ENCODE results near the gene WEE2. TPM values are rescaled to one million over a fixed set of nuclear protein-coding genes. Genes with fewer than 3 reads are reported as not detected.

The WEE2 gene
- total RNA-seq, 1 donor from 2014 or later = not detected

DNA sequence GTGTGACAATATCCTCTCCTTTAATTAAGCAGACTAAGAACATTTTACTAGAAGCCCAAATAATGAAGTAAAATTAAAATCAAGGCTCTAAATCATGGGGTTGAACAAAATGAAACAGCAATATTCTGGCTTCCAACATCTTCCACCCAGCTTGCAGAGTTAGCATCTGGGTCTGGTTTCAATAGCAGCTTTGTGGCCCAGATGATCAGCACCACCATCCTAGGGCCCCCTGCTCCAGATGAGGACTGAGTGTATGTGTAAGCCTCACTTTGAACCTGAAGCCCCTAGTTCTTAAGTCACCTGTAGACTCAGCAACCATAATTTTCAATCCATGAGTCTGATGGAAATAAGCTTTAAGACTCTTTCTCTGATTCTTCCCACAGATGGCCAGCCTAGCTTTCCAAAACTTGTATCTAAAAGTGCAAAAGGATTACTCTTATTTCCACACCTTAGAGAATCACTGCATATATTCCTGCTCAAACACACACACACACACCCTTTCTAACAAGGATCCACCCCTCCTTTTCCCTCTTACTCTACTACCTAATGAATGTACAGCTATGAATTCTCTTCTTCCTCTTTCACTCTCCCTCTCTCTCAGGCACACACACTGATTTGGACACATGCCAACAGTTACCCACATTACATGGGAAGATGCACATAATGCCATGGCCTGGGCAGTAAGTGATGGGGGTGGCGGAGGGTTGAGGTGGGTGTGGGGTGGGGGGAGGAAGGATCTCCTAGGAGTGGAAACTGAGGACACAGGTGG, 9.7 kb upstream of the WEE2 start:
- Mint-ChIP-seq H3K4me1 (ENCODE audit: unreplicated experiment) (peaks cover 34% of the 10 kb centered on the region), H3K36me3 (no peaks in the 10 kb centered on the region), H3K4me3 (peak overlapping the region; percentile 15), H3K27ac (peak overlapping the region; percentile 17), H3K27me3 (peaks cover 11% of the 10 kb centered on the region), H3K9me3 (no peaks in the 10 kb centered on the region)
- TF ChIP-seq, protein P1, sequence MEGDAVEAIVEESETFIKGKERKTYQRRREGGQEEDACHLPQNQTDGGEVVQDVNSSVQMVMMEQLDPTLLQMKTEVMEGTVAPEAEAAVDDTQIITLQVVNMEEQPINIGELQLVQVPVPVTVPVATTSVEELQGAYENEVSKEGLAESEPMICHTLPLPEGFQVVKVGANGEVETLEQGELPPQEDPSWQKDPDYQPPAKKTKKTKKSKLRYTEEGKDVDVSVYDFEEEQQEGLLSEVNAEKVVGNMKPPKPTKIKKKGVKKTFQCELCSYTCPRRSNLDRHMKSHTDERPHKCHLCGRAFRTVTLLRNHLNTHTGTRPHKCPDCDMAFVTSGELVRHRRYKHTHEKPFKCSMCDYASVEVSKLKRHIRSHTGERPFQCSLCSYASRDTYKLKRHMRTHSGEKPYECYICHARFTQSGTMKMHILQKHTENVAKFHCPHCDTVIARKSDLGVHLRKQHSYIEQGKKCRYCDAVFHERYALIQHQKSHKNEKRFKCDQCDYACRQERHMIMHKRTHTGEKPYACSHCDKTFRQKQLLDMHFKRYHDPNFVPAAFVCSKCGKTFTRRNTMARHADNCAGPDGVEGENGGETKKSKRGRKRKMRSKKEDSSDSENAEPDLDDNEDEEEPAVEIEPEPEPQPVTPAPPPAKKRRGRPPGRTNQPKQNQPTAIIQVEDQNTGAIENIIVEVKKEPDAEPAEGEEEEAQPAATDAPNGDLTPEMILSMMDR (conservative IDR thresholded peaks at IDR 0.05) = no peak
- no peak for DNase-seq (ENCODE audit: extremely low spot score, unreplicated experiment)

- H3K27me3 Mint-ChIP-seq = peaks cover 24% of the 10 kb centered on the region
- H3K36me3 Mint-ChIP-seq = no peaks in the 10 kb centered on the region
- H3K4me3 Mint-ChIP-seq = peak overlapping the region; percentile 87
- no peak for DNase-seq (ENCODE audit: extremely low spot score, unreplicated experiment)
- peaks cover 38% of the 10 kb centered on the region for H3K4me1 Mint-ChIP-seq (ENCODE audit: unreplicated experiment)
- TF ChIP-seq, protein P1 (conservative IDR thresholded peaks at IDR 0.05) = no peak
- peak overlapping the region; percentile 77 for H3K27ac Mint-ChIP-seq
- H3K9me3 Mint-ChIP-seq = no peaks in the 10 kb centered on the region
Measured at GRCh38 chr7:141699860-141700259, 8.3 kb upstream of the WEE2 start.

GRCh38 chr7:141700296-141700847, 7.8 kb upstream of the WEE2 start:
- peaks cover 25% of the 10 kb centered on the region for H3K27me3 Mint-ChIP-seq
- peak overlapping the region; percentile 77 for H3K27ac Mint-ChIP-seq
- TF ChIP-seq, protein P1 (conservative IDR thresholded peaks at IDR 0.05) = no peak
- no peaks in the 10 kb centered on the region for H3K9me3 Mint-ChIP-seq
- peaks cover 38% of the 10 kb centered on the region for H3K4me1 Mint-ChIP-seq (ENCODE audit: unreplicated experiment)
- DNase-seq (ENCODE audit: extremely low spot score, unreplicated experiment) = no peak
- no peaks in the 10 kb centered on the region for H3K36me3 Mint-ChIP-seq
- peak overlapping the region; percentile 87 for H3K4me3 Mint-ChIP-seq

- no peaks in the 10 kb centered on the region for H3K36me3 Mint-ChIP-seq
- no peak for DNase-seq (ENCODE audit: extremely low spot score, unreplicated experiment)
- peaks cover 38% of the 10 kb centered on the region for H3K4me1 Mint-ChIP-seq (ENCODE audit: unreplicated experiment)
Measured at GRCh38 chr7:141700848-141701371, 7.2 kb upstream of the WEE2 start.

DNA sequence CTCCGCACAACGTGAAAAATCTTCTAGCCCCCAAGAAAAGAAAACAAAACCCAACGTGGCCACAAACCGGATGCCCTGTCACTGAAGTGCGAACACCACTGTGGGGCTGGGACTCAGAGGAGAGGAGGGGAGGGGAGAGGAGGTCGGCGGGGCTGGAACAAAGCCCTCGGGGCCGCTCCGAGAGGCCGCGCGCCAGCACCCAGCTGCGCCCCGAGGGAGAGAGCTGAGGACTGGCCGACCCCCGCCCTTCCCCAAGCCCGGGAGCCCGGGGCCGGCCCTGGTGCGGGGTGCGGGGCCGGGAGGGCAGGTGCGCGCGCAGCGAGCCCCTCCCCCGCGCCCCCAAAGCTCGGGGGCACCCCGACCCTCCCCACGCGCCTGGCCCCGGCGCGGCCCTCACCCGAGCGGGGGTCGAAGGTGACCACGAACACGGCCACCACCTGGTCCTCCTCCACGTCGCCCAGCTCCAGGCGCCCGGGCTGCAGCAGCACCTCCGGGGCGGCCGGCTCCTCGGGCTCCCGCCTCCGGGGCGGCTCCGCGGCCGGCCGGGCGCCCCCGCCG, 6.6 kb upstream of the WEE2 start:
- TF ChIP-seq, protein P1 (conservative IDR thresholded peaks at IDR 0.05) = no peak
- DNase-seq (ENCODE audit: extremely low spot score, unreplicated experiment) = peak; percentile 73
- no peak overlapping the region for H3K27ac Mint-ChIP-seq
- H3K36me3 Mint-ChIP-seq = no peaks in the 10 kb centered on the region
- peaks cover 38% of the 10 kb centered on the region for H3K4me1 Mint-ChIP-seq (ENCODE audit: unreplicated experiment)
- peaks cover 25% of the 10 kb centered on the region for H3K27me3 Mint-ChIP-seq
- peak overlapping the region; percentile 87 for H3K4me3 Mint-ChIP-seq
- H3K9me3 Mint-ChIP-seq = no peaks in the 10 kb centered on the region

More at GRCh38 chr7:141700848-141701371, 7.2 kb upstream of the WEE2 start:
- TF ChIP-seq, protein P1 (conservative IDR thresholded peaks at IDR 0.05) = no peak
- H3K27ac Mint-ChIP-seq = peak overlapping the region; percentile 77
- H3K4me3 Mint-ChIP-seq = peak overlapping the region; percentile 87
- peaks cover 25% of the 10 kb centered on the region for H3K27me3 Mint-ChIP-seq
- H3K9me3 Mint-ChIP-seq = no peaks in the 10 kb centered on the region
